Endodermal cell (in vitro differentiated cells): ENCODE results near the gene BGN. TPM values are rescaled to one million over a fixed set of nuclear protein-coding genes. Genes with fewer than 3 reads are reported as not detected.

Source experiments
- DNase-seq: peaks from one replicate; pipeline ENCODE4 v3.0.0-alpha.2; 2017
- H3K27ac ChIP-seq: 2 replicates; pipeline ENCODE4 v1.5.1; 2013; ENCODE audit warnings: mild to moderate bottlenecking, low read depth, low read length, moderate library complexity
- H3K27me3 ChIP-seq: 2 replicates; pipeline ENCODE4 v1.6.1; 2013; ENCODE audit warnings: mild to moderate bottlenecking, low read length, moderate library complexity; ENCODE audit not compliant: insufficient read depth, control insufficient read depth, poor library complexity, severe bottlenecking
- H3K36me3 ChIP-seq: 2 replicates; pipeline ENCODE4 v1.7.0; 2013; ENCODE audit warnings: mild to moderate bottlenecking, low read length, moderate library complexity; ENCODE audit not compliant: control insufficient read depth, insufficient read depth
- H3K4me1 ChIP-seq: one replicate; pipeline ENCODE4 v1.7.0; 2013; ENCODE audit warnings: low read length; ENCODE audit not compliant: control insufficient read depth, insufficient read depth
- H3K4me3 ChIP-seq: 2 replicates; pipeline ENCODE4 v1.5.1; 2013; ENCODE audit warnings: mild to moderate bottlenecking, low read length, moderate library complexity
- H3K9ac ChIP-seq: 2 replicates; pipeline ENCODE4 v1.6.1; 2013; ENCODE audit warnings: mild to moderate bottlenecking, low read length, moderate library complexity; ENCODE audit not compliant: poor library complexity, severe bottlenecking; ENCODE audit errors: extremely low read depth
- H3K9me3 ChIP-seq: 2 replicates; pipeline ENCODE4 v1.6.1; 2013; ENCODE audit warnings: mild to moderate bottlenecking, low read length, moderate library complexity; ENCODE audit not compliant: control insufficient read depth
- H3K27ac Mint-ChIP-seq: 2 replicates; pipeline ENCODE4 v1.8.0; 2020; ENCODE audit warnings: mixed read lengths
- H3K27me3 Mint-ChIP-seq: 2 replicates; pipeline ENCODE4 v1.8.0; 2021; ENCODE audit warnings: mild to moderate bottlenecking, mixed read lengths; ENCODE audit not compliant: insufficient read depth
- H3K36me3 Mint-ChIP-seq: 2 replicates; pipeline ENCODE4 v1.8.0; 2020; ENCODE audit warnings: low read depth, mixed read lengths
- H3K4me1 Mint-ChIP-seq: 2 replicates; pipeline ENCODE4 v1.8.0; 2020; ENCODE audit warnings: mixed read lengths
- H3K4me3 Mint-ChIP-seq: 2 replicates; pipeline ENCODE4 v1.8.0; 2020; ENCODE audit warnings: mild to moderate bottlenecking, moderate library complexity, mixed read lengths
- H3K9me3 Mint-ChIP-seq: 2 replicates; pipeline ENCODE4 v1.8.0; 2020; ENCODE audit warnings: mild to moderate bottlenecking, mixed read lengths
- CTCF ChIP-seq: fragments of 200-600 bp; sonication (generic); conservative IDR thresholded peaks from 2 replicates; pipeline ENCODE4 v1.5.0; 2021; ENCODE audit warnings: antibody characterized with exemption, mild to moderate bottlenecking
- WGBS, 2 experiments: methylation state at CpG; one replicate each; pipeline versions ENCODE4 v1.1.5 to v1.1.7; 2013; ENCODE audit warnings: missing lambda C conversion rate in 2 of 2, mixed read lengths in 1 of 2; ENCODE audit not compliant: insufficient coverage in 1 of 2, insufficient read length in 1 of 2; 5-methylcytosine and 5-hydroxymethylcytosine counted together
- total RNA-seq, 2 donors: library from RNA; stranded (reverse); fragmentation: NEBNext Ultra II Directional in 1 of 2; extraction: Animal tissue kit (Norgen Biotek cat#: 25700) in 1 of 2; gene quantifications; 2 replicates in 1 of 2; 3 replicates in 1 of 2; pipeline ENCODE4 v1.2.1, GENCODE V29; 2021

Gene BGN
- total RNA-seq, 2 donors from 2014 or later, result 1.2 to 1.6 TPM

DNA sequence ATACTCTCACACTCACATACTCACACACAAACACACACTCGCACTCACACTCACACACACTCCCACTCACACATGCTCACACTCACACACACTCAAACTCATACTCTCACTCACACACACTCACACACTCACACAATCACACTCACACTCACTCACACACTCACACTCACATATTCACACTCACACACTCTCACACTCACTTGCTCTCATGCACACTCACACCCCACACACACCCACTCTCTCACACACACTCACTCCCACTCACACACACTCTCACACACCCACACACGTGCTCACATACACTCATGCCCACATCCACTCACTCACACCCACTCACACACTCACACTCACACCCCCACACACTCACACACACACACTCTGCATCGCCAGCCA lies 17.7 kb downstream of the BGN start:
- no peak for TF ChIP-seq CTCF
- Histone ChIP-seq H3K4me1 (no peaks in the 10 kb centered on the region), H3K36me3 (no peaks in the 10 kb centered on the region), H3K27me3 (peaks cover 23% of the 10 kb centered on the region), H3K9me3 (no peaks in the 10 kb centered on the region), H3K27ac (no peak overlapping the region), H3K4me3 (no peak overlapping the region), H3K9ac (no peak overlapping the region)
- Mint-ChIP-seq H3K9me3 (peaks cover 43% of the 10 kb centered on the region), H3K27ac (no peak overlapping the region), H3K27me3 (peaks cover 24% of the 10 kb centered on the region), H3K36me3 (no peaks in the 10 kb centered on the region), H3K4me3 (no peak overlapping the region), H3K4me1 (no peaks in the 10 kb centered on the region)
- DNase-seq, result no peak
- 65 to 100% methylated on average over 1 to 3 of the region's 3 CpGs for whole genome bisulfite sequencing, 2 experiments

DNA sequence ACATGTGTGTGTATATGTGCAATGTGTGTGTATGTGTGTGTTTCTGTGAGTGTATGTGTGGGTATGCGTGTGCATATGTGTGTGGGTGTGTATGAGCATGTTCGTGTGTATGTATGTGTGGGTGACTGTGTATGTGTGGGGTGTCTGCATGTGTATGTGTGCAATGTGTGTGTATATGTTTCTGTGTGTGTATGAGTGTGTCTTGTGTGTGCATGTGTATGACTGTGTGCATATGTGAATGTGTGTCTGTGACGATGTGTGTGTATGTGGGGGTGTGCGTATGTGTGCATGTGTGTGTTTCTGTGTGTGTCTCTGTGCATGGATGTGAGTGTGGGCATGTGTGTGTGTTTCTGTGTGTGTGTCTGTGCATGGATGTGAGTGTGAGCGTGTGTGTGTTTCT lies 18.5 kb downstream of the BGN start:
- no peak overlapping the region for H3K27ac ChIP-seq
- no peak for TF ChIP-seq CTCF
- Mint-ChIP-seq H3K4me3 (no peak overlapping the region), H3K9me3 (peaks cover 39% of the 10 kb centered on the region), H3K27me3 (peaks cover 26% of the 10 kb centered on the region), H3K27ac (no peak overlapping the region), H3K36me3 (no peaks in the 10 kb centered on the region), H3K4me1 (no peaks in the 10 kb centered on the region)
- WGBS, 2 experiments, result 0 to 66% methylated on average over 1 to 5 of the region's 5 CpGs
- no peaks in the 10 kb centered on the region for H3K4me1 ChIP-seq
- no peak for DNase-seq
- H3K9me3 ChIP-seq, result no peaks in the 10 kb centered on the region
- no peak overlapping the region for H3K9ac ChIP-seq
- no peaks in the 10 kb centered on the region for H3K36me3 ChIP-seq
- H3K4me3 ChIP-seq, result no peak overlapping the region
- H3K27me3 ChIP-seq, result peaks cover 29% of the 10 kb centered on the region

GRCh38 chrX:153514259-153514658 lies 19.5 kb downstream of the BGN start:
- Histone ChIP-seq H3K27ac (no peak overlapping the region), H3K4me3 (no peak overlapping the region), H3K9me3 (no peaks in the 10 kb centered on the region), H3K9ac (no peak overlapping the region), H3K4me1 (no peaks in the 10 kb centered on the region), H3K27me3 (peaks cover 39% of the 10 kb centered on the region), H3K36me3 (no peaks in the 10 kb centered on the region)
- Mint-ChIP-seq H3K4me1 (no peaks in the 10 kb centered on the region), H3K4me3 (no peak overlapping the region), H3K36me3 (no peaks in the 10 kb centered on the region), H3K9me3 (peaks cover 41% of the 10 kb centered on the region), H3K27me3 (peaks cover 36% of the 10 kb centered on the region), H3K27ac (no peak overlapping the region)
- WGBS, 2 experiments, result 83% methylated on average over 9 of the region's 9 CpGs; no CpG with 5 or more reads in 1 of the 2 experiments
- no peak for TF ChIP-seq CTCF
- no peak for DNase-seq
